Activated CD8-positive, alpha-beta T cell treated with anti-CD3 and anti-CD28 coated beads, Interleukin-2, amount 10 ng/mL, durations not matched to agents 7 days and 5 days (primary cell): ENCODE data around the gene XPOT. TPM values are rescaled to one million over a fixed set of nuclear protein-coding genes. Genes with fewer than 3 reads are reported as not detected.

Experiments
- ATAC-seq: fragments of 150-1000 bp; cut with Tn5 transposase; one replicate; pipeline ENCODE4 v1.10.0; 2021; ENCODE audit warnings: moderate library complexity
- CTCF ChIA-PET: fragments of 350-600 bp; sonication (Branson Sonifier 250); formaldehyde crosslinking; loops from one replicate; lab custom pipeline; 2021; ENCODE audit warnings: antibody characterized with exemption; lab: Charles Lee
- POLR2A ChIA-PET: fragments of 350-600 bp; sonication (Branson Sonifier 250); formaldehyde crosslinking; loops from one replicate; lab custom pipeline; 2021; ENCODE audit warnings: antibody characterized with exemption; lab: Charles Lee
- DNase-seq: peaks from one replicate; pipeline ENCODE4 v3.0.0-alpha.2; 2020
- H3K27ac Mint-ChIP-seq: one replicate; pipeline ENCODE4 v1.8.0; 2021; ENCODE audit warnings: mild to moderate bottlenecking, mixed read lengths
- H3K27me3 Mint-ChIP-seq: one replicate; pipeline ENCODE4 v1.8.0; 2021; ENCODE audit warnings: low read depth, mixed read lengths
- H3K36me3 Mint-ChIP-seq: one replicate; pipeline ENCODE4 v1.8.0; 2021; ENCODE audit warnings: low read depth, mixed read lengths
- H3K4me1 Mint-ChIP-seq: one replicate; pipeline ENCODE4 v1.8.0; 2021; ENCODE audit warnings: low read depth, mixed read lengths
- H3K4me3 Mint-ChIP-seq: one replicate; pipeline ENCODE4 v1.8.0; 2021; ENCODE audit warnings: mild to moderate bottlenecking, mixed read lengths
- H3K9me3 Mint-ChIP-seq: one replicate; pipeline ENCODE4 v1.8.0; 2022; ENCODE audit warnings: mixed read lengths; ENCODE audit not compliant: insufficient read depth
- total RNA-seq, 2 experiments: library from RNA; stranded (reverse); gene quantifications; one replicate each; pipeline ENCODE4 v1.2.3, GENCODE V29; 2021

XPOT gene
- total RNA-seq, 2 experiments from 2014 or later, result 102 to 110 TPM

DNA sequence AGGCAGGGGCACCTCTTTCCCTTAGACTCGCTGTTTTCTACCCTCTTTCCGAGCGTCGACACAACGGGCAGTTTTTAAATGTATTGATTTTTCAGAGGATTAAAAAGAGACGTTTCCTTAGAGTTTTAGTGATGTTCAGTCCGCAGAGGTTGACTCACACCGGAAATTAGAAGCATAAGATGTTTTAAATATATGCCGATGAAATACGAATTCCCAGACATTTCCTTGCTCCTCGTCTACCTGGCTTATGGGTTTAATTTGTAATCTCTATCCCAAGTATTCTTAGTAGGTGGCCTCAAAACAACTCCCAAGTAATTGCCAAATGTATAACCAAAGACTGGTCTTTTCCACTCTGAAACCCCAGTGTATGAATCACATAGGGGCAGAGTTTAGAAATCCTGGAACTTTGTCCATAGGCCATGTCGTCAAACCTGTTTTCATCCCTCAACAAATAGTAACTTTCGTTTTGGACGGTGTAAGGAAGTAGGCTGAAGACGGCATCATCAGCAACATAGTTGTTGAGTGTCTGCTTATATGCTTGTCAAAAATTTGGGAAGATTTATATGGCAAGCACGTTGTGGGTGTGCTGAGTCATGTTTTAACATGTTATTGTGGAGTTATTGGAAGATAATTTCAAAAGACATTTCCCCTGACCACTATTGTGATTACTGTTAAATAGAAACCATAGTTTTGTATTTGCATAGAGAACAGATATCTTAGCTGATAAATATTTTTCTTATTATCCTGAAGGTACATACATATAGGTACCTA, 48.6 kb downstream of the XPOT start:
- ChIA-PET POLR2A (no interaction called here), CTCF (interaction anchor here (1.0 to 1.1 kb wide), 2 partner anchors 9 to 96 kb away, joined by 3 read pairs; no protein-coding TSS in a partner anchor)
- Mint-ChIP-seq H3K9me3 (no peaks in the 10 kb centered on the region), H3K27ac (peak overlapping the region; percentile 96), H3K4me1 (peaks cover 51% of the 10 kb centered on the region), H3K27me3 (no peaks in the 10 kb centered on the region), H3K4me3 (peak overlapping the region; percentile 90), H3K36me3 (peaks cover 36% of the 10 kb centered on the region)
- DNase-seq, result no peak
- peak; percentile 22 for ATAC-seq

DNA sequence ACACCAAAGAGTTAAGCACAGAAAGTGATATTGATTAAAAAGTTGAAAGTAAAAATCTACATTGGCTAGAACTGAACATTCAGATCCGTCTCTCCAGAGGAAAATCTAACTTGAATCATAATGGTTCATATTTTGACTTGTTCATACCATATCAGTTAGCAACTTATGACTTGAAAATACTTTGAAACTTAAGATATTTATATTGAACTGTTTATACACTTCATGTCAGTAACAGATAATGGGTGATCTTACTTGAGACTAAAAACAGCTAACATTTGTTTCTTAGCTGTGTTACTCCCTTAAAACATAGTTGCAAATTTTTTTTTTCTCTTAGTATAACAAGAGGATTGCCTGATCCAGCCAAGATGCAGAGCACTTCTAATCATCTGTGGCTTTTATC, 51.3 kb downstream of the XPOT start:
- Mint-ChIP-seq H3K9me3 (no peaks in the 10 kb centered on the region), H3K27me3 (no peaks in the 10 kb centered on the region), H3K27ac (no peak overlapping the region), H3K4me3 (no peak overlapping the region), H3K4me1 (peaks cover 55% of the 10 kb centered on the region), H3K36me3 (peaks cover 34% of the 10 kb centered on the region)
- POLR2A ChIA-PET, result no interaction called here
- ATAC-seq (no peak), DNase-seq (no peak)
- CTCF ChIA-PET, result no interaction called here

DNA sequence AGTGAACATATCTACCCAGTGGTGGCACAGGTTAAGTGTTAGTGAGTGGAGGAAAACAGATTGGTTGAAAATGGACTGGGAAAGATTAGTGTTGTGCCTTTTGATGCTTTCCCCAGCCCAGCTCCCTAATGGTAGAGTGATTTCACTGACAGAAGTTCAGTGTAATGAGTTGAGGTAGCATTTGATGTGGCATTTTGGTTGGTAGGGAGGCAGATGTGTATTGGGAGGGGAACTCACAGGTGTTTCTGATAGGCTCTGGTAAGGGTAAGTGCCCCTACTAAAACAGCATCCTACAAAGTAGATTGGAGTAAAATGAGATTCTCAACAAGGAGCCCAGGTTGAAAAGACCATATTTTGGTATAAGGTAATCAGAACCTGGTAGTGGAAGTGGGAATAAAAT, 51.9 kb downstream of the XPOT start:
- H3K4me1 Mint-ChIP-seq, result peaks cover 49% of the 10 kb centered on the region
- no peaks in the 10 kb centered on the region for H3K27me3 Mint-ChIP-seq
- ChIA-PET CTCF (interaction anchor here (1.0 kb wide), 1 partner anchor 26 kb away, joined by 4 read pairs; no protein-coding TSS in a partner anchor), POLR2A (interaction anchor here (1.2 kb wide), 1 partner anchor 15 kb away, joined by 3 read pairs; no protein-coding TSS in a partner anchor)
- ATAC-seq (no peak), DNase-seq (no peak)
- peak overlapping the region; percentile 74 for H3K27ac Mint-ChIP-seq
- peaks cover 36% of the 10 kb centered on the region for H3K36me3 Mint-ChIP-seq
- H3K4me3 Mint-ChIP-seq, result no peak overlapping the region
- no peaks in the 10 kb centered on the region for H3K9me3 Mint-ChIP-seq

DNA sequence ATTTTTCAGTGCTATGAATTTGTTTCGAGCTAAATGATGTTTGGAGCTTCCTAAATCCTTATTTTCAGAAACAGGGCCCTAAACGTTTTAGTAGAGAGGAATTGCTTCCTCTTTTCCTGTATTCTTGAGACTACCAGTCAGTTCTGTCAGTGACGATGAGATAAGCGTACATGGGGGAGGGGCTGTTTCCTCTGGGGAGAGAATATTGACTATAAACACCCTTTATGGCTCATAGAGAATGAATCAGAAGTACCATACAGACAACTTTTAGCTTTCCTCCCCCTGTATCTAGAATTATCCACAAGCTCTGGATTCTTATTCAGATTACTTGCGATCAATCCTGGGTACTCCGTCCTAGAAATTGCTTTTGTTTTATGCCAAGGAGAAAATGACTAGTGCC, 52.8 kb downstream of the XPOT start:
- no peaks in the 10 kb centered on the region for H3K27me3 Mint-ChIP-seq
- POLR2A ChIA-PET, result interaction anchor here (1.2 kb wide), 1 partner anchor 16 kb away, joined by 3 read pairs; no protein-coding TSS in a partner anchor
- H3K4me1 Mint-ChIP-seq, result peaks cover 42% of the 10 kb centered on the region
- H3K9me3 Mint-ChIP-seq, result no peaks in the 10 kb centered on the region
- no peak for ATAC-seq
- H3K27ac Mint-ChIP-seq, result peak overlapping the region; percentile 68
- CTCF ChIA-PET, result interaction anchor here (0.6 to 1.0 kb wide), 2 partner anchors 10 to 25 kb away, joined by 3 to 4 read pairs; no protein-coding TSS in a partner anchor
- DNase-seq, result no peak
- H3K36me3 Mint-ChIP-seq, result peaks cover 41% of the 10 kb centered on the region
- H3K4me3 Mint-ChIP-seq, result no peak overlapping the region

DNA sequence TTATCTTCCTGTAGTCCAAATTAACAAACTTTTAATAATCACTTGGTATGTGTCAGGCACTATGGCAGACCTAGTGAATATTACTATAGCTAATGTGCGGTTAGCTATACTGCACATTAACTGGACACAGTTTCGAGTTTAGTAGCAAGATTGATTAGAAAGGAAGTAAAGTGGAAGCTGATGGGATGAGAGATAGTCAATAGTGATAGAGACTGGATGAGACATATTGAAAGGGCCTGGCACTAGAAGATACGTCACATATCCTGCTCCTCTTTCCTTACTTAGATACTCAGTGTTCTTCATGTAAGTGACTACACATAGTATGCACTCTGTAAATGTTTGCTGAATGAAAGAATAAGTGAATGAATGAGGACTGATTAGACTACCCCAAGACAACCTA, 53.3 kb downstream of the XPOT start:
- ATAC-seq (peak; percentile 16), DNase-seq (no peak)
- Mint-ChIP-seq H3K9me3 (no peaks in the 10 kb centered on the region), H3K27ac (peak overlapping the region; percentile 68), H3K4me3 (no peak overlapping the region), H3K4me1 (peaks cover 42% of the 10 kb centered on the region), H3K27me3 (no peaks in the 10 kb centered on the region), H3K36me3 (peaks cover 43% of the 10 kb centered on the region)
- POLR2A ChIA-PET, result no interaction called here
- CTCF ChIA-PET, result interaction anchor here (1.0 kb wide), 1 partner anchor 24 kb away, joined by 4 read pairs; no protein-coding TSS in a partner anchor

DNA sequence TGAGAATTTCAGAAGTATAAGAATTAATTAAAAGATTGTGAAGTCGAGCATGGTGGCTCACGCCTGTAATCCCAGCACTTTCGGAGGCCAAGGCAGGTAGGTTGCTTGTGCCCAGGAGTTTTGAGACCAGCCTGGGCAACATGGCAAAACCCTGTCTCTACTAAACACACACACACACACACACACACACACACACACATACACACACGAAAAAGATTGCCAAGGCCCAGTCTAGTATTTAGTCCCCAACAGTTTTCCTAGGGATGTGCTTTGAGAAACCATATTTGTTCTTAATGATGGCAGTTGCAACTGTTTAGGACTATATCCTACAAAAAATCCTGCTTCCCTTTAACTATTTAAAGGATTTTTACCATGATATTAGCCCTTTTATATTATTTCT, 53.7 kb downstream of the XPOT start:
- H3K27ac Mint-ChIP-seq, result peak overlapping the region; percentile 68
- POLR2A ChIA-PET, result no interaction called here
- no peak overlapping the region for H3K4me3 Mint-ChIP-seq
- peaks cover 39% of the 10 kb centered on the region for H3K36me3 Mint-ChIP-seq
- peaks cover 41% of the 10 kb centered on the region for H3K4me1 Mint-ChIP-seq
- DNase-seq (no peak), ATAC-seq (no peak)
- H3K9me3 Mint-ChIP-seq, result no peaks in the 10 kb centered on the region
- H3K27me3 Mint-ChIP-seq, result no peaks in the 10 kb centered on the region
- CTCF ChIA-PET, result no interaction called here

DNA sequence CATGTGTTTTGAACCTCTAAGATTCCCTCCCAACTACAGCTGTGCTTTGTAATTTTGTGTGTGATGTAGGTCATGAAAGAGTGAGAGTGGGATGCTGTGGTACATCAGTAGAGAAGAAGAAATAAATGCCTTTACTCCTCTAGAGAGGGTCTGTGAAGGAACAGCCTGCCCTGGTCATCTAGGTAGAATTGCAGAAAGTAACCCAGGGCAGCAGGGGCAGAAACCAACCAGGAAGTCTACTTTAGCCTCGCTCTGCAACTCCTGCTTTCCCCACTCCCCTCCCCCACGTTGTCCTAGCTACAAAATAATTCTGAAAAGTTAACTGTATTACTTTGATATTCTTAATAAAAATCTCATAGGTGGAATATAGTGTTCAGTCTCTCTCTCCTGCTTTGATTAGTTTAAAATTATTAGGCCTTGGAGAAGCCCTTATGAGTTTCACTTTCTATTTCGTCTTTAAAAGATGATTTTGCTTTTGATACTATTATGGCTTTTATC, 55.3 kb downstream of the XPOT start:
- peaks cover 37% of the 10 kb centered on the region for H3K36me3 Mint-ChIP-seq
- DNase-seq (no peak), ATAC-seq (peak; percentile 50)
- H3K27me3 Mint-ChIP-seq, result no peaks in the 10 kb centered on the region
- peaks cover 31% of the 10 kb centered on the region for H3K4me1 Mint-ChIP-seq
- no peaks in the 10 kb centered on the region for H3K9me3 Mint-ChIP-seq
- ChIA-PET CTCF (no interaction called here), POLR2A (interaction anchor here (0.9 kb wide), 1 partner anchor 14 kb away, joined by 3 read pairs; no protein-coding TSS in a partner anchor)
- peak overlapping the region; percentile 69 for H3K4me3 Mint-ChIP-seq
- H3K27ac Mint-ChIP-seq, result peak overlapping the region; percentile 87

DNA sequence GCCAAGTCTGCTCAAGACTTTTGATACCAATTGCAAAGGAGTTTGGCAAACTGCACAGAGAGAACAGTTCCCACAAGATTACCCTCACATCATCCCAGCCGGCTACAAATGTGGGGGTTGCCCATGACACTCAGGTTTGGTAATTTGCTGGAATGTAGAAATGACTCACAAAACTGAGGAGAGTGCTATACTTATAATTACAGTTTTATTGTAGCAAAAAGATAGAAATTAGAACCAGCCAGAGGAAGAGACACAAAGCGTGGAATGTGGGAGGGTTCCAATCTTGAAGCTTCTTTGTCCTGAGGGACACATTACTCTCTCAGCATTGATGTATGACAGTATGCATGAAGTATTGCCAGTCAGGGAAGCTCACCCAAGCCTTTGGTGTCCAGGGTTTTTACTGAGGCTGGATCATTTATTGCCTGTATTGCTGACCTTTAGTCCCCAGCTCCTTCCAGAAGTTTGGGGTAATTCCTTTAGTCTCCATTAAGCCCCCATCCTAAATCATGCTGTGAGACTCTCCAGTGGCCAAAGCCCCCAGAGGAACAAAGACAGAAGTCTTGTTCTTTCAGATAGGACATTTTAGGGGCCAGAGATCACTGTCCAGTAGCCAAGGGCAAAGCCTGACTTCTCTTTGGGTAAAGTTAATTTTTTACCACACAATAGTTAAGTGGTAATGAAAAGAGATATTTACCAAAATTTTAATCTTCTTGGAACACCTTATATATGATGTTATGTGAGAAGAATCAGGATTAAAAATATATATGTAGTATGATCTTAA, 57.6 kb downstream of the XPOT start:
- Mint-ChIP-seq H3K36me3 (peaks cover 43% of the 10 kb centered on the region), H3K4me3 (no peak overlapping the region), H3K27me3 (no peaks in the 10 kb centered on the region), H3K9me3 (no peaks in the 10 kb centered on the region), H3K27ac (no peak overlapping the region), H3K4me1 (peaks cover 18% of the 10 kb centered on the region)
- DNase-seq, result no peak
- POLR2A ChIA-PET, result no interaction called here
- ATAC-seq, result no peak
- CTCF ChIA-PET, result interaction anchor here (0.6 to 0.9 kb wide), 2 partner anchors 9 to 269 kb away, joined by 3 read pairs; no protein-coding TSS in a partner anchor

DNA sequence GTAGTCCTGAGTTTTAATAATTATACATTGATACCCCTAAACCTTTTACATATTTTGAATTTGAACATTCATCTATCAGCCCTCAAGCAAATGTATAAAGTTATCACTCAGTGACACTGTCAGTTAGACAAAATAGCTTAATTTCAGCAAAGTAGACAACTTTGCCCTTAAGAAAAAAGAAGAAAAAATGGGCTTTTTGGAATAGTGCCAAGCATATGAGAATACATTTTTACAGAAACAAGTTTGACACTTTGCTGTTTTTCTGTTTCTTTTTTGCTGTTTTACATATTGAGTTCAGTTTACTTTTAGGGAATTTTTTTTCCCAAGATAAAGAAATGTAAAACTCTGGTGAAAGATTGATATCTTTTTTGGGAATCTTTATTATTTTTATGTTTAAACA, 62.0 kb downstream of the XPOT start:
- H3K36me3 Mint-ChIP-seq, result peaks cover 40% of the 10 kb centered on the region
- POLR2A ChIA-PET, result no interaction called here
- no peak overlapping the region for H3K27ac Mint-ChIP-seq
- ATAC-seq (no peak), DNase-seq (no peak)
- H3K27me3 Mint-ChIP-seq, result no peaks in the 10 kb centered on the region
- no peaks in the 10 kb centered on the region for H3K9me3 Mint-ChIP-seq
- no peak overlapping the region for H3K4me3 Mint-ChIP-seq
- CTCF ChIA-PET, result no interaction called here
- H3K4me1 Mint-ChIP-seq, result no peaks in the 10 kb centered on the region

DNA sequence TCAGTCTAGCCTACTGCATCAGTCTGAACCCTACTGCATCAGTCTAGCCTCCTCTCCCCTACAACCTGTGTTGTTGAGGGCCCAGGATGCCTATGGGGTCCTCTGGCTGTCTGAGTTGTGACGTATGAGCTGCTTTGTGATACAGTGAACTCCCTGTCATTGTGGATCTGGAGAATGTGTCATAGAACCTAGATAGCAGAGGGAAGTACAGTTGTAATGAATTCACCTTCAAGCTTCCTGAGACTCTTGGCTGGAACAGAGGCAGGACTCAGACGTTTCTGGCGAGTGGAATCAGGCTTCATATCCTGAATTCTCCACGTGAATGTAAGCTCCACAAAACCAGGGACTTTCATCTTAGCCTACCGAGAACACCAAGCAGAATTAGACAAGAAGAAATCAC, 64.8 kb downstream of the XPOT start:
- Mint-ChIP-seq H3K27me3 (no peaks in the 10 kb centered on the region), H3K27ac (no peak overlapping the region), H3K4me3 (no peak overlapping the region), H3K36me3 (peaks cover 58% of the 10 kb centered on the region), H3K9me3 (no peaks in the 10 kb centered on the region), H3K4me1 (no peaks in the 10 kb centered on the region)
- CTCF ChIA-PET, result no interaction called here
- POLR2A ChIA-PET, result no interaction called here
- no peak for DNase-seq
- ATAC-seq, result no peak

DNA sequence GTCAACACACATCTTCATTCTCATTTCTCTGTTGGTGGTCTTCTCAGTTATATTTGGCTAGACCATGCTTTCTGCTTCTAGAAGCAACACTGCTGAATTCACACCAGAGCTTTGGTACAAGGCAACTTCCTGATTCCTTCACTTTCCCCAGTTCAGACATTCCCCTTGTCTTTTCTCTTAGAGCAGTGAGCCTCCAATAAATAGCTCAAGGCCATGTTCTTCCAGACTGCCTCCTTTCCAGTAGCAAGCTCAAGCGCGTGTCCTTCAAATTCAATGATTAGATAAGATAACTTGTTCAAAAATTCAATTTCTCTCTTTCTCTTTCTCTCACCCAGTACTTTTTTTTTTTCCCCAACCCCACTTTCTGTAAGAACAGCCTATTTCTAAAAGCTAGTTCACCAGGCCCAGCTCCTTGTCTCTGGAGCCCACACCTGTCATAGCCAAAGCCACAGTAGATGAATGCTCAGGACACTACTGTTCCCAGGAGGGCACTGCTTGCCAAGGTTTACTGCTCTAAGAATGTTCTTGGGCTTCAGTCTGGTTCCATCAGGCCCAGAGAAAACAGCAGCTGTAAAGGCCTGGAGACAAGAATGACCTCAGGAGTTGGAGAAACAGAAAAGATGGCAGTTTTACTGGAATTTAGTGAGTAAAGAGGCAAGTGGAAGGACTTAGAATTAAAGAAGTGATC, 65.4 kb downstream of the XPOT start:
- Mint-ChIP-seq H3K27ac (peak overlapping the region; percentile 31), H3K9me3 (no peaks in the 10 kb centered on the region), H3K36me3 (peaks cover 59% of the 10 kb centered on the region), H3K4me1 (no peaks in the 10 kb centered on the region), H3K4me3 (no peak overlapping the region), H3K27me3 (no peaks in the 10 kb centered on the region)
- DNase-seq, result no peak
- no peak for ATAC-seq
- ChIA-PET POLR2A (no interaction called here), CTCF (interaction anchor here (1.2 kb wide), 1 partner anchor 229 kb away, joined by 3 read pairs; no protein-coding TSS in a partner anchor)
